DMS153 (cell line): ENCODE data around the gene PACS1.

ENCODE experiments used
- DNase-seq: peaks from one replicate; lab custom pipeline; 2025; lab: John Stamatoyannopoulos, UW

PACS1 gene

GRCh38 chr11:66288671-66289547 lies 218.8 kb downstream of the PACS1 start, which contains the start of gene YIF1A:
Gene YIF1A (minus strand): TSS chr11:66289143. CDS start chr11:66288985, 158 bp downstream.
- peak; percentile 99 for DNase-seq

- DNase-seq, result no peak
Measured at GRCh38 chr11:66289548-66290329, 219.7 kb downstream of the PACS1 start.

GRCh38 chr11:66290330-66290621 lies 220.2 kb downstream of the PACS1 start:
- no peak for DNase-seq

- DNase-seq, result no peak
Measured at GRCh38 chr11:66291303-66291705, 221.2 kb downstream of the PACS1 start.

GRCh38 chr11:66291706-66292542 lies 221.9 kb downstream of the PACS1 start, which contains the start of gene TMEM151A:
Gene TMEM151A (plus strand): TSS chr11:66291894. CDS start chr11:66292014, 120 bp downstream.
- DNase-seq, result no peak

GRCh38 chr11:66292543-66293332 lies 222.7 kb downstream of the PACS1 start:
- no peak for DNase-seq

GRCh38 chr11:66293352-66293751 lies 223.3 kb downstream of the PACS1 start:
- DNase-seq, result no peak

- DNase-seq, result no peak
Measured at GRCh38 chr11:66293777-66294625, 223.9 kb downstream of the PACS1 start.
